Naive thymus-derived CD8-positive, alpha-beta T cell (primary cell): ENCODE results near the gene RIPOR2. TPM values are rescaled to one million over a fixed set of nuclear protein-coding genes. Genes with fewer than 3 reads are reported as not detected.

Experiments used
- ATAC-seq, 2 donors: fragments of 150-1000 bp; cut with Tn5 transposase in 1 of 2; sonication (Bioruptor Pico), chemical (Tn5 transposase) in 1 of 2; 1 replicate in 1 of 2; 2 replicates in 1 of 2; pipeline ENCODE4 v1.10.0; 2021; ENCODE audit warnings: mild to moderate bottlenecking in 2 of 2, moderate library complexity in 2 of 2
- POLR2A ChIA-PET: fragments of 350-600 bp; sonication (Branson Sonifier 250); formaldehyde crosslinking; loops from one replicate; lab custom pipeline; 2021; ENCODE audit warnings: antibody characterized with exemption; lab: Charles Lee
- DNase-seq, 10 donors: peaks; one replicate each; pipeline versions ENCODE4 v3.0.0 to v3.0.0-alpha.2; 2020 to 2022
- H3K27ac Mint-ChIP-seq, 10 donors: one replicate each; pipeline ENCODE4 v1.8.0; 2020 to 2022; ENCODE audit warnings: mild to moderate bottlenecking in 10 of 10, mixed read lengths in 10 of 10, moderate library complexity in 4 of 10, inconsistent platforms in 1 of 10
- H3K27me3 Mint-ChIP-seq, 5 donors: one replicate each; pipeline ENCODE4 v1.8.0; 2021 to 2022; ENCODE audit warnings: mixed read lengths in 5 of 5
- H3K36me3 Mint-ChIP-seq, 3 donors: one replicate each; pipeline ENCODE4 v1.8.0; 2020 to 2022; ENCODE audit warnings: mixed read lengths in 3 of 3, mild to moderate bottlenecking in 2 of 3, inconsistent platforms in 1 of 3
- H3K4me1 Mint-ChIP-seq, 4 donors: one replicate each; pipeline ENCODE4 v1.8.0; 2021 to 2022; ENCODE audit warnings: mixed read lengths in 4 of 4
- H3K4me3 Mint-ChIP-seq, 10 donors: one replicate each; pipeline ENCODE4 v1.8.0; 2020 to 2022; ENCODE audit warnings: mild to moderate bottlenecking in 10 of 10, mixed read lengths in 10 of 10, moderate library complexity in 6 of 10, inconsistent platforms in 1 of 10
- H3K9me3 Mint-ChIP-seq, 9 donors: one replicate each; pipeline ENCODE4 v1.8.0; 2020 to 2022; ENCODE audit warnings: mixed read lengths in 9 of 9, mild to moderate bottlenecking in 3 of 9, inconsistent platforms in 1 of 9, moderate library complexity in 1 of 9
- polyA plus RNA-seq, 3 donors: library from polyadenylated mRNA; unstranded; fragments of 300-500 nt; fragmentation: Illumina TruSeq; gene quantifications; one replicate each; pipeline ENCODE4 v1.2.3, GENCODE V29; 2021
- total RNA-seq, 8 experiments: library from RNA in 2 of 8; stranded (reverse) in 2 of 8; gene quantifications; one replicate each; pipeline ENCODE4 v1.2.3 and lab custom pipeline; 2021 to 2026

RIPOR2 gene
- total and polyA plus RNA-seq, 5 experiments from 2014 or later = 413 to 542 (median 511) TPM

DNA sequence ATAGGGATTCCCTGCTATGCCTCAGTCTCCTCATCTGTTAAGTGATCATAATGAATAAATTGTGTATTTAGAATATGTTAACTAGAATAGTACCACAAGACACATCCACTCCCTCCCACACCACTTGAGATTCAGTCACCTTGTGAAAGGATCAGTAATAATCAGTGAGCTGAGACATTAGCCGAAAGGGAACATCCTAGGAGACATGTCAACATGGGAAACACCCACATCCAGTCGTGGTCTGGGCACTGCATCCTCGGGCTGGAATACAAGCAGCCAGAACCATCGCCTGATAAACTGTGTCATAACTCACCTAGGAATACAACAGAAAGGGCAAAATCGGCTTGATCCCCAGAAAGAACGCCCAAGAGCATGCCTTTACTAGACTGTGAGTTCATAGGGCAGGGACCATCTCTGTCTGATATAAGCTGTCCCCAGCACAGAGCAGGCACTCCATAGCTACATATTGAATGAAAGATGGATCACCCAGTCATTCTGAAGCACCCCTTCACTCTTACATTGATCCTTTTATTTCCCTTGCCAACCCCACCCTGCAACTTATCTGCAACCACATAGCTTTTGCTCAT is 23.9 kb downstream of the RIPOR2 start:
- Mint-ChIP-seq H3K36me3 (peaks cover 14 to 90% (median 34%) of the 10 kb centered on the region in 3 donors), H3K27me3 (no peaks in the 10 kb centered on the region), H3K4me1 (peaks cover 77 to 99% (median 97%) of the 10 kb centered on the region in 4 donors), H3K4me3 (peak overlapping the region; percentile 81 to 99 (median 94)), H3K27ac (peak overlapping the region; percentile 96 to 99 (median 98)), H3K9me3 (no peaks in the 10 kb centered on the region)
- ATAC-seq (no peak), DNase-seq (no peak)
- POLR2A ChIA-PET = interaction anchor here (0.6 to 17.4 kb wide), 24 partner anchors 7 to 121 kb away, joined by 3 to 446 read pairs (median 5); partner anchors contain the start of gene RIPOR2

DNA sequence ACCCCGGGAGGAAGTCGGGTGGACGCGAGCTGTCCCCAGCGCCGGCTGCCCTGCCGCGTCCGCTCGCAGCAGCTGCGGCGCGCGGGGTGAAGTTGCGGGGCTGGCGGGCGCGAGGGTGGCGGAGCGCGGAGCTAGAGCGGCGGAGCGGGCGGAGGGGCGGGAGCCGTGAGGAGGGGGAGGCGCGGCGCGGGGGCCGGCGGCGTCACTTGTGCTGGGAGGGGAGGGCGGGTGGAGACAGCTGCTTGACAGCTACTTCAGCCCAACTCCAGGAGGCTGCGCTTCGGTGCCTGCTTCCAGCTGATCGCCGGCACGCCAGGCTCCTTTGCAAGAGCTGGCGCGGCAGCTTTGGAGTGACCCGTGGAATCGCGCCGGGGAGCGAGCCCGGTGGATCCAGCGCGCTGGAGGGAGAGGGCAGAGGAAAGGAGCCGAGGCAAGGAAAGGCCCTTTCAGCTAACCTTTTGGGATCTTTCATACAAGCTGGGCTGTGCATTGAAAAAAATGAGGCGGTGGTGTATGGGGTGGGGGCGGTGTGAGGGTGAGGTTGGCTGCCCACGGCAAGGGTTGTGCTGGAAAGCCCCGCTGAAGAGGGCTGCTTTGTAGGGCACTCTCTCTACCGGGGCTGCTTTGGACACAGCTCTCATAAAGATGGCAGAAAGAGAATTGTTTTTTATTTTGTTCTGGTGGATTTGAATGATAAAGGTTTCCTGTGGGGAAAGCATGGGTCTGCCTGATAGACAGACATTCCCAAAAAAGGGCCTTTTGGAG is 24.6 kb downstream of the RIPOR2 start:
- Mint-ChIP-seq H3K27me3 (no peaks in the 10 kb centered on the region), H3K27ac (peak overlapping the region; percentile 96 to 99 (median 98)), H3K4me1 (peaks cover 75 to 100% (median 98%) of the 10 kb centered on the region in 4 donors), H3K4me3 (peak overlapping the region; percentile 81 to 99 (median 94)), H3K9me3 (no peaks in the 10 kb centered on the region), H3K36me3 (peaks cover 11 to 91% (median 40%) of the 10 kb centered on the region in 3 donors)
- ATAC-seq = peak; percentile 39 to 45
- peak in 5 of 10 donors; percentile 39 to 70 (median 56) for DNase-seq
- POLR2A ChIA-PET = interaction anchor here (0.7 to 17.4 kb wide), 23 partner anchors 8 to 106 kb away, joined by 3 to 446 read pairs (median 6); partner anchors contain the start of gene RIPOR2

DNA sequence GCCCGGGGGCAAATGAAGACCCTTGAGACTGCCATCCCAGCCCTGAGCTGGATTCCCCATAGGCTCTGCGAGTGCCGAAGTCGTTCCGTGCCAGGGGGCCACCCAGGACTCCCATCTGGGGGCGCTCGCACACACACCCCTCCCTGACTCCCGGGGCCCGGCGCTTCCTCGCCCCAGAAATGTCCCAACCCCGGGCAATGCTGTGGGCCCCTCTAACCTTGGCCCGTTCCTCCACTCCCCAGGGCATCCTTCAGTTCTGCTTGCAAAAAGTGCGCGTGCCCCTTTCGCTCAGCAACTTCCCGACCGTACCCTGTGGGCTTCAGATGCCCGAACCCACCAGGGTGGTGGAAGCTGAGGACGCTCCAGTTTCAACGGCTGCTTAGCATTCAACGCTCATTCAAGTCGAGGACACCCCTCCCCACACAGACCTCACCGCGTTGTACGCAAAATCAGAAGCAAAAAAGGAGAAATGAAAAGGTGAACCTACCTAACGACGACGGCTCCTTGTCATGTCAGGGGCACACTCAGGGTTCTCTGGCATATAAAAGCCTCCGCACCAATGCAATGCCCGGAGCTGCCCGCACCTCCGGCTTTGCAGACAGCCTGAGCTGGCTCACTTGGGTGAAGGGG is 25.3 kb downstream of the RIPOR2 start:
- ATAC-seq (peak; percentile 26 to 56), DNase-seq (peak in 7 of 10 donors; percentile 37 to 71 (median 54))
- H3K27ac Mint-ChIP-seq = peak overlapping the region; percentile 96 to 99 (median 98)
- no peaks in the 10 kb centered on the region for H3K27me3 Mint-ChIP-seq
- peaks cover 4 to 91% (median 40%) of the 10 kb centered on the region in 3 donors for H3K36me3 Mint-ChIP-seq
- H3K4me1 Mint-ChIP-seq = peaks cover 76 to 100% (median 98%) of the 10 kb centered on the region in 4 donors
- H3K9me3 Mint-ChIP-seq = no peaks in the 10 kb centered on the region
- H3K4me3 Mint-ChIP-seq = peak overlapping the region; percentile 81 to 99 (median 94)
- POLR2A ChIA-PET = interaction anchor here (0.6 to 17.4 kb wide), 26 partner anchors 8 to 108 kb away, joined by 3 to 446 read pairs (median 6); partner anchors contain the start of gene RIPOR2

DNA sequence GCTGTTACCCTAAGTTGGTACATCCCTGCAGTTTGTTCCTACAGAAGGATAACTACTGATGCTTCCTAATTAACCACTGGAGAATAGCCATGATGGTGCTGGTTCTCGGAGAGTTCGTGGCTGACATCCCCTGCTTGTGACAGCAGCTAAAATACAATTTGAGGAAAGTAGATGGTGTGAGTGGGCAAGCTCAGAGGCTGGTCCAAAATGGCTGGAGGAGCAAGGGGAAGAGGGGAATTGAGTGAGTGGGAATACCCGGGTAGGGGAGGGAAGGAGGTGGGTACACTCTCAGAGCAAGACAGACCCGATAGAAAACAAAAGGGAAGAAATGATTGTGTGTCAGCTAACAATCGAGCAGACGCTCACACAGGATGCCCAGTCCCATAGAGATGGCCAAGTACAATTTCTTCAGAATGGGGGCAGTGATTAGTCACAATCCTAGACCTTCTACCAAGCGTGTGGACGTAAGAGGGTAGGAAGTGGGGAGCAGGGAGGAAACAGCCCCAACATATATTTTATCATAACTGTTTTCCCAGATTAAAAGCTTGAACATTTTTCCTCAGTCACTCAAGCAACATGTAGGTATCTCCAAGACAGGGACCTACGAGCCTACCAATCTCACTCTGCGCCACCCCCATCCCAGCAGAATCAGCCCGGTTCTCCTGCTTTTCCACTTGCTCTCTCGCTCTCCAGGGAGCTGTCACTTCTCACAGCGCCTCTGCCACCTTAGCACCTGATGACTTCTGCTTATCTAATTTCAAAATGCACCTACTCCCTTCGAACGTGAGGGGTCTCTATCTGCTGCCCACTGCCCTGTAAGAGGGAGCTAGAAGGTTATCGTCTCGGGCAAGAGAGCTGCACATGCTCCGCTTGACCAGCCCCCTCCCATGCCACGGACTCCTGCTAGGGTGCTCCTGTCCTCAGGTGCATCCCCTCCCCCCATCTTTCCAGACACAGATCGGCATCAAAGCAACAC is 26.2 kb downstream of the RIPOR2 start:
- H3K4me3 Mint-ChIP-seq = peak overlapping the region; percentile 81 to 99 (median 94)
- H3K9me3 Mint-ChIP-seq = no peaks in the 10 kb centered on the region
- peaks cover 77 to 100% (median 98%) of the 10 kb centered on the region in 4 donors for H3K4me1 Mint-ChIP-seq
- H3K27ac Mint-ChIP-seq = peak overlapping the region; percentile 96 to 99 (median 98)
- peaks cover 4 to 91% (median 47%) of the 10 kb centered on the region in 3 donors for H3K36me3 Mint-ChIP-seq
- DNase-seq (no peak), ATAC-seq (peak; percentile 18 to 35)
- H3K27me3 Mint-ChIP-seq = no peaks in the 10 kb centered on the region
- POLR2A ChIA-PET = interaction anchor here (0.5 to 17.4 kb wide), 20 partner anchors 10 to 109 kb away, joined by 3 to 446 read pairs (median 6); partner anchors contain the start of gene RIPOR2

DNA sequence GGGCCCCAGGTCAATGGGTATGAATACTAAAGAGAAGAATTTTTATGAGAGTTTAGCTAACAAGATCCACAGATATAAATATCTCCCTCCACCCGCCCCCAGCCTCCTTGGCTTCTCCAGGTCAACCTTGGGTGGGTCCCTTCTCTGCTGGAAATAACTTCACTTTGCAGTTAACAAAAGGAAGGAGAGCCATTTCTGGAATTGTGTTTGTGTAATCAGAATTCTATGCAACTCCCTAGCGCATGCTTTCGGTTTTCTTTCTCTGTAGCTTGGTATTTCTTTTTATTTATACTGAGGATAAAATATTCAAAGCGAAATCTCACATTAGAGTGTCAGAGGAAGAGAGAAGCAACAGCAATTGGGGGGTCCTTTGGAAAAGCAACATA is 27.1 kb downstream of the RIPOR2 start:
- Mint-ChIP-seq H3K4me3 (peak overlapping the region; percentile 81 to 99 (median 94)), H3K36me3 (peaks cover 12 to 91% (median 51%) of the 10 kb centered on the region in 3 donors), H3K4me1 (peaks cover 73 to 100% (median 98%) of the 10 kb centered on the region in 4 donors), H3K27me3 (no peaks in the 10 kb centered on the region), H3K27ac (peak overlapping the region; percentile 96 to 99 (median 98)), H3K9me3 (no peaks in the 10 kb centered on the region)
- no peak for ATAC-seq
- no peak for DNase-seq
- POLR2A ChIA-PET = interaction anchor here (2.0 to 17.4 kb wide), 7 partner anchors 9 to 83 kb away, joined by 14 to 446 read pairs (median 54); partner anchors contain the start of gene RIPOR2

DNA sequence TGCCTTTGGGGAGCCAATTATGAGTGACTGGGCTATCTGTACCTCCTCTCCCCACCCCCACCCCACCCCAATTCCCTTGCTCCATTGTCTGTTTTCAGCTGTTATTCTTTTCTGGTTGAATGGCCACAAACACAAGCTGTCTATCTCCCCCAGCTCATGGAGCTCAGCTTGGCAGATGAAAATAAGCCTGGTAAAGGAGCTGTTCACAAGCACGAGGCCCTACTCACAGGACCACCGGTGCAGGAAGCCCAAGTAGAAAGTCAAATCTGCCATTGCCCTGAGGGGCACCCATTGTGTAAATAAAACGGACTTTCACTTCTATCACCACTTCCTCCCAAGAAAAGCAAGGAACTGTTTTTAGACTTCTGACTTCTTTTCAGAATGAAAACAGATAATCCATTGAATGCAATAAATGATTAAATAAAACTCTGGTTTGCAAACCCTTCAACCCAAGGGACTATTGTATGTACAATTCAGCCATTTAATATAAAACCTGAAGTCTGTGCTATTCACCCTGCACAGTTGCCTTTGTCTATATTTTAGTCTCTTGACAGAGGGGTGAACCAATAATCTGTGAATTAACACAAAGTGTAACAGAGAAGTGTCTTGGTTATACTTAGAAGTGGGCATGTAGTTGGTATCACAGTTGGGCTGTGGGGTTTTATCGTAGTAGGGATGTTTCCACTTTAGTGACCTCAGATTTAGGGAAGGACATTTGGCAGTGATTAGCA is 27.7 kb downstream of the RIPOR2 start:
- no peak for DNase-seq
- H3K4me1 Mint-ChIP-seq = peaks cover 71 to 100% (median 97%) of the 10 kb centered on the region in 4 donors
- peaks cover 0 to 2% (median 0%) of the 10 kb centered on the region in 9 donors for H3K9me3 Mint-ChIP-seq
- H3K27ac Mint-ChIP-seq = peak overlapping the region; percentile 96 to 99 (median 98)
- POLR2A ChIA-PET = interaction anchor here (1.4 to 17.4 kb wide), 8 partner anchors 8 to 84 kb away, joined by 3 to 446 read pairs (median 50); partner anchors contain the start of gene RIPOR2
- ATAC-seq = peak in 1 of 2 donors; percentile 18
- no peaks in the 10 kb centered on the region for H3K27me3 Mint-ChIP-seq
- H3K4me3 Mint-ChIP-seq = peak overlapping the region; percentile 81 to 99 (median 94)
- H3K36me3 Mint-ChIP-seq = peaks cover 14 to 90% (median 56%) of the 10 kb centered on the region in 3 donors

DNA sequence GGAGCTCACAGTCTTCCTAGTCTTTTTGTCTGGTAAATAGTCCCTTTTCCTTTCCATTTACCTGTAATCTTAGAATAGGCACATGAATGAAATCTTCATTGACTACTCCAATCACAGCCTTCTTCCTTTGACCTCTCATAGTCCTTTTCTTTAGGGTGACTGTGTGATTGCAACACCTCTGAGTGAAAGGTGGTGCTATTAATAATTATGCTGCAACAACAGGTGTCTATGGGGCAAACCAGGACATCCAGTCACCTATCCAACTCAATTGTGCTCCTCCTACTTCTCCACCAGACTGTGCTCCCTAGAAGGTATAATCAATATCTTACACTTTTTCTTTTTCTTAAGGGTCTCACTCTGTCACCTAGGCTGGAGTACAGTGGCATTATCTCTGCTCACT is 29.4 kb downstream of the RIPOR2 start:
- Mint-ChIP-seq H3K4me1 (peaks cover 67 to 100% (median 96%) of the 10 kb centered on the region in 4 donors), H3K9me3 (peaks cover 0 to 6% (median 0%) of the 10 kb centered on the region in 9 donors), H3K36me3 (peaks cover 19 to 90% (median 61%) of the 10 kb centered on the region in 3 donors), H3K27me3 (no peaks in the 10 kb centered on the region), H3K4me3 (peak overlapping the region in 8 of 10 donors; percentile 9 to 99 (median 46)), H3K27ac (peak overlapping the region; percentile 58 to 99 (median 98))
- POLR2A ChIA-PET = interaction anchor here (0.6 to 2.3 kb wide), 8 partner anchors 11 to 107 kb away, joined by 3 to 8 read pairs (median 3); no protein-coding TSS in a partner anchor
- ATAC-seq = no peak
- DNase-seq = no peak

DNA sequence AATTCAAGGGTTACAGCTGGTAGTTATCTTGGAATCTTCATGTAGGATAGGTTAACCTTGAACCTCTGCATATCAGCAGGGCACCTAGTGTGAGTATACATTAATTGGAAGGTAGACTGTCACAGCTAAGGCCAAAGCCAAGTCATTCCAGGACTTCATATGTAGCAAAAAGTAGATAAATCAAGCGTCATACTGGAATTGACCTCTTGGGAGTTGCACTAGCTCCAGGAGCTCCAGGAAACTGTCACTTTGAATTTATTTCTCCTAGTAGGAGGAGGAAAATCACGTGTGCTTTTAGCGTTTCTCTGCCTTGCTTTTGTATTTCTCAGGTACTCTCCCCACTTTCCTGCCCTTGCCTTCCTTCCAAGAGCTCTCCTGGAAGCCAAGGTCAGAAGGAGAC is 30.3 kb downstream of the RIPOR2 start:
- Mint-ChIP-seq H3K36me3 (peaks cover 19 to 92% (median 55%) of the 10 kb centered on the region in 3 donors), H3K27ac (peak overlapping the region; percentile 86 to 99 (median 98)), H3K27me3 (no peaks in the 10 kb centered on the region), H3K9me3 (peaks cover 0 to 6% (median 0%) of the 10 kb centered on the region in 9 donors), H3K4me1 (peaks cover 69 to 100% (median 99%) of the 10 kb centered on the region in 4 donors), H3K4me3 (peak overlapping the region in 7 of 10 donors; percentile 3 to 81 (median 40))
- DNase-seq (no peak), ATAC-seq (no peak)
- POLR2A ChIA-PET = interaction anchor here (0.9 to 2.7 kb wide), 13 partner anchors 7 to 108 kb away, joined by 3 to 9 read pairs (median 3); no protein-coding TSS in a partner anchor

DNA sequence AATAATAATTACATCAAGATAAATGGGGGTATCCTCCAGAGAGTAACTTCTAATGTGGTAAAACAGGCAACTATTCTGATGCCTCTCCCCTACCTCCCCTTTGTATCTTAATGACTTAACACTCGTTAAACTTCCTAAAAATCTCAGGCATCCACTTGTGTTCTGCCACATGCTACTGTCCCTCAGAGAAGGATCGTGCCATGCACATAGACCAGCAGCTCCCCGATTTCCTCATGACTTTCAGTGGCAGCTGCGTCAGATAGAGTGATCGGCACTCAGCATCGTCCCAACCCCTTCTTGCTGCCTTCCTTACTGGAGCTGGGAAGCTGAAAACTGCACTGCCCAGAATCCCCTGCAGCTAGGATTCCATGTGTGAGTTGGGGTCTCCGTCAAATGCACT is 32.1 kb downstream of the RIPOR2 start:
- DNase-seq (no peak), ATAC-seq (no peak)
- Mint-ChIP-seq H3K27me3 (no peaks in the 10 kb centered on the region), H3K4me1 (peaks cover 57 to 100% (median 97%) of the 10 kb centered on the region in 4 donors), H3K36me3 (peaks cover 19 to 96% (median 54%) of the 10 kb centered on the region in 3 donors), H3K4me3 (peak overlapping the region in 8 of 10 donors; percentile 14 to 81 (median 46)), H3K9me3 (peaks cover 0 to 6% (median 0%) of the 10 kb centered on the region in 9 donors), H3K27ac (peak overlapping the region; percentile 85 to 99 (median 96))
- POLR2A ChIA-PET = interaction anchor here (0.6 to 2.7 kb wide), 5 partner anchors 29 to 396 kb away, joined by 3 to 9 read pairs (median 3); no protein-coding TSS in a partner anchor

DNA sequence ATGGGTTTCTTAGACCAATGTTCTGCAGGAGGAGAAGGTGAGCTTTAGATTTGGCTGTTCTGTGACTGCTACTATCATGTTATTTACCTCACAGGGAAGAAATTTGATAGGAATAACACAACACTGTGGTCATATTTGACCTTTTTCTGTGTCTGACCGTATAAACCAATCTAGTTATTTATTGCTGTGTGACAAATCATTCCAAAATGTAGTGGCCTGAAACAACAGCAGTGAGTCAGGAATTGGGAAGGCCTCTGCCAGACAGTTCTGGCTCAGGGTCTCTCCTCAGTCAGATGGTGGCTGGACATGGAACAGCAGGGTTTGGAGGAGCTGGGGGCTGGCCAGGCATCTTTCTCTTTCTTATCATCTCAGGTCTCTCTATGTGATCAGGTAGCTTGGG is 33.0 kb downstream of the RIPOR2 start:
- no peak for DNase-seq
- POLR2A ChIA-PET = interaction anchor here (0.6 to 1.1 kb wide), 7 partner anchors 8 to 108 kb away, joined by 3 to 7 read pairs (median 3); no protein-coding TSS in a partner anchor
- Mint-ChIP-seq H3K4me3 (peak overlapping the region in 9 of 10 donors; percentile 12 to 77 (median 58)), H3K36me3 (peaks cover 19 to 97% (median 59%) of the 10 kb centered on the region in 3 donors), H3K9me3 (peaks cover 0 to 6% (median 0%) of the 10 kb centered on the region in 9 donors), H3K27ac (peak overlapping the region; percentile 86 to 99 (median 96)), H3K27me3 (no peaks in the 10 kb centered on the region), H3K4me1 (peaks cover 58 to 100% (median 97%) of the 10 kb centered on the region in 4 donors)
- ATAC-seq = no peak
